ENCODE results near the gene EHBP1L1. TPM values are rescaled to one million over a fixed set of nuclear protein-coding genes. Genes with fewer than 3 reads are reported as not detected.
A peak's percentile ranks its signal among the peaks of the same experiment; 100 is the strongest.

Gene EHBP1L1
- total RNA-seq, 1 experiment from 2014 or later, result 4.7 TPM

GRCh38 chr11:65586676-65587075 is 10.8 kb downstream of the EHBP1L1 start:
- Histone ChIP-seq H3K4me3 (ENCODE audit: insufficient read depth, low read depth, low read length) (no peak overlapping the region), H3K36me3 (replicated peaks; ENCODE audit: control insufficient read depth, insufficient read depth, low read length) (no peaks in the 10 kb centered on the region), H3K27me3 (ENCODE audit: control insufficient read depth, insufficient read depth, low read length) (peaks cover 48% of the 10 kb centered on the region)
- DNase-seq, result peak; percentile 91

DNA sequence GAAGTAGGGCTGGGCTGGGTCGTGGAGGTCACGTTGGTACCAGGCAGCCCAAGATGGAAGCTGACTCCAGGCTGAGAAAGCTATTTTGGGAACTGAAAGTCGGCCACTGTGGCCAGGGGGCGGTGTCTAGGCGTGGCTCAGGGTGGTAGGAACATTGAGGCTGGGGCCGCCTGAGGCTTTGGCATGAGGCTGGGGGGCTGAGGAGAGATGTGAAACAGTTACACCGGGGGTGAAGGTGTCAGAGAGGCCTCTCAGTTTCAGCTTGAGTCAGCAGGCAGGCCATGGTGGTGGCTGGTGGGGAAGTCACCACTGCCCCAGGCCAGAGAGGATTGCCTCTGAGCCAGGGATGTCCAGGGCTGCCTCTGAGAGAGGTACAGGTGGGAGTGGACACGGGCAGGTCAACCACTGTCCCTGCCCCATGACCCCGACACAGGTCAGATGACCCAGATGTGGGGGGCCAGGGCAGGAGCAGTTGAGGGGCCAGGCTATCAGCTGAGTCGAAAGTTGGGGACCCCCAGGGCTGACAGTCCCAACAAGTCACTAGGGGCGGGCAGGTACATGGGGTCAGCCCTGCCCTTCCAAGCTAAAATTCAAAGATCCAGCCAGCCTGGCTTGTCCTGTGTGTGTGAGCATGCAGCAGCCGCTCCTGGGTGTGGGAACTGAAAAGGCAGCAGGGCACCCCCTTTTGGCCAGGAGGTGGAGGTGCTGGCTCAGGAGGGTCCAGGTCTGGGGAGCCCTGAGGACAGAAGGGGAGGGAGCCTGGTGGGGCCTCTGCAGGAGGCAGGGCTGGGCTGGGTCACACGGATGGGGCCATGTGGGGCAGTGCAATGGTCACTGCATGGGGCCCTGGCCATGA is 12.6 kb downstream of the EHBP1L1 start:
- H3K27me3 ChIP-seq (ENCODE audit: control insufficient read depth, insufficient read depth, low read length), result peaks cover 58% of the 10 kb centered on the region

GRCh38 chr11:65589444-65590239 is 13.8 kb downstream of the EHBP1L1 start:
- DNase-seq, result no peak
- Histone ChIP-seq H3K27me3 (ENCODE audit: control insufficient read depth, insufficient read depth, low read length) (peaks cover 51% of the 10 kb centered on the region), H3K4me3 (ENCODE audit: insufficient read depth, low read depth, low read length) (no peak overlapping the region), H3K36me3 (replicated peaks; ENCODE audit: control insufficient read depth, insufficient read depth, low read length) (no peaks in the 10 kb centered on the region)

More for the DNA sequence above, 12.6 kb downstream of the EHBP1L1 start:
- DNase-seq, result peak; percentile 96
- Histone ChIP-seq H3K4me3 (ENCODE audit: insufficient read depth, low read depth, low read length) (no peak overlapping the region), H3K36me3 (replicated peaks; ENCODE audit: control insufficient read depth, insufficient read depth, low read length) (no peaks in the 10 kb centered on the region)

DNA sequence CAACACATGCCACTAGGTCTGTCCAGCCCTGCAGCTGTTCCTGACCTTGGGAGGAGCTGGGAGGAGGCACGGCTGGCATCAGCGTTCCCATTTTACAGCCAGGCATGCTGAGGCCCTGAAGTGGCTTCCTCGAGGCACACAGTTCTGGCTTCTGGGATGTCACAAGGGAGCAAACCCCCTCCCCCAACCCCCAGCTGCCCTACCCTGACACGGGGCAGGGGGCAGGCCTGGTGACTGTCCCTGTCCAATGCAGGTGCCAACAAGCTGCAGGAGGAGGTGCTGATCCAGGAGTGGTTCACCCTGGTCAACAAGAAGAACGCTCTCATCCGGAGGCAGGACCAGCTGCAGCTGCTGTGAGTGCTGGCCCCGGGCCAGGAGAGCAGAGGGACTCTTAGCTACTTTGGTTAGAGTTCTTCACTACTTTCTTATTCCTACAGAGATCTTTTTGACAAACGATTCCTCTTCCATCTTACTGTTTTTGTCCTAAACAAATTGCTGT is 14.4 kb downstream of the EHBP1L1 start:
- no peaks in the 10 kb centered on the region for H3K36me3 ChIP-seq (replicated peaks; ENCODE audit: control insufficient read depth, insufficient read depth, low read length)
- peaks cover 46% of the 10 kb centered on the region for H3K27me3 ChIP-seq (ENCODE audit: control insufficient read depth, insufficient read depth, low read length)
- DNase-seq, result no peak
- H3K4me3 ChIP-seq (ENCODE audit: insufficient read depth, low read depth, low read length), result no peak overlapping the region

DNA sequence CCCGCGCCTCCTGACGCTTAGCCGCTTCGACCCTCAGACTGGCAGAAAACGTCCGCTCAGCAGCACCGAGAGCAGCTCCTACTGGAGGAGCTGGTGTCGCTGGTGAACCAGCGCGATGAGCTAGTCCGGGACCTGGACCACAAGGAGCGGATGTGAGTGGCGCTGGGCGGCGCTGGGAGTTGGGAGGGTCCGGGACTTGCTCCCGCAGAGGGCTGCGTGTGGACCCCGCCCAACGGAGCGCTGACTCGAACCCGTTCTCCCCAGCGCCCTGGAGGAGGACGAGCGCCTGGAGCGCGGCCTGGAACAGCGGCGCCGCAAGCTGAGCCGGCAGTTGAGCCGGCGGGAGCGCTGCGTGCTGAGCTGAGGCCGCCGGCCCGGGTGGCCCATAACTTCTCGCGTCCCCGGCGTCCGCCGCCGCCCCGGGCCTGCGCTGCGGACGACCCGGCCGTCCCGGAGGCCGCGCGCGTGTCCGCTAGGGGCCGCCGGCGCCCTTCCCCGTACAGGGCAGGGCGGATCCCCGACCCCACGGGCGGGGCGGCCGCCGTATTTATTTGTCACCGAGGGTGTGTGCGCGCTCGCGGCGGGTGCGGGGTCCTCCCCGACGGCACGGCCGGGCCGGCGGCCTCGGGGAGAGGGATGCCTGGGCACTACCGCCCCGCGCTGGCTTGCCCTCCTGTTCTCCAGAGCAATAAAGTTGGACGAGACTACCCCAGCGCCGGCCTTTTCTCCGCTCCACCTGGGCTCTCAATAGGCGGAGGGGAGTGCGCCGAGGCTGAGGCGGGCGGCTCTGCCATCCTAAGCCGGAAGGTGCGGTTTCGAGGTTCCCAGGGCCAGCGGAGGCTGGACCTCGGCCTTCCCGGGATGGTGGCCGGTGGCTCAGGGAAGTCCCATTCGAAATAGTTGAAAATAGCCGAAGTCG is 16.3 kb downstream of the EHBP1L1 start:
- no peaks in the 10 kb centered on the region for H3K36me3 ChIP-seq (replicated peaks; ENCODE audit: control insufficient read depth, insufficient read depth, low read length)
- peak overlapping the region; percentile 53 for H3K4me3 ChIP-seq (ENCODE audit: insufficient read depth, low read depth, low read length)
- peaks cover 31% of the 10 kb centered on the region for H3K27me3 ChIP-seq (ENCODE audit: control insufficient read depth, insufficient read depth, low read length)
- peak; percentile 95 for DNase-seq

DNA sequence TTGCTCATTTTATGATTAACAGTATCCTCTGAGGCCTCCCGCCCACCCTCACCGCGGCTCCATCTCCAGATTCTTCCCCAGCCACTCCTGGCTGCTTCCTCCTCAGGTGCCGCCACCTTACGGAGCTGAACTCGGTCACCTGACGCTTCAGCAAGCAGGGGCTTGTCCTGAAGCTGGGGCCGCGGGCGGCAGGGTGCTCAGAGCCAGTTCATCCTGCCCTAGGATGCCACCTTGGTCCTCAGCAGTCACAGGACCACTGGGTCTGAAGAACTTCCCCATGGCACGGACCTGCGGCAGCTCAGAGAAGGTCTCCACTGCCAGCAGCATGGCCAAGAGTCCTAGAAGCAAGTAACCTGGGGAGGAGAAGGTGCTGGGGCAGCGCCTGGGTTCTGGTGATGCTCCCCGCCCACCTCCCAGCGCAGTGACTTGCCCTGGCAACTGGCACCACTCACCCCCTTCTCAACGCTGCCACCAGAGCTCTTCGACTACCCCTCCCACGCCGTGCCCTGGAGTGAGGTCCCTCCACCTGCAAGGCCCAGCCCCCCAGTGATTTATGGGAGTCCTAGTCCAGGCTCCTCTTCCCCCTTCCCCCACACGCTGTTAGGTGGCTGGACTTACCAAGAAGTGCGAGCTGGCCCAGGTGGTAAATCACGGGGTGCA is 17.1 kb downstream of the EHBP1L1 start:
- Histone ChIP-seq H3K4me3 (ENCODE audit: insufficient read depth, low read depth, low read length) (peak overlapping the region; percentile 53; the same call in 1 of the 2 replicates), H3K36me3 (replicated peaks; ENCODE audit: control insufficient read depth, insufficient read depth, low read length) (no peaks in the 10 kb centered on the region), H3K27me3 (ENCODE audit: control insufficient read depth, insufficient read depth, low read length) (peaks cover 31% of the 10 kb centered on the region)
- DNase-seq, result peak; percentile 79

DNA sequence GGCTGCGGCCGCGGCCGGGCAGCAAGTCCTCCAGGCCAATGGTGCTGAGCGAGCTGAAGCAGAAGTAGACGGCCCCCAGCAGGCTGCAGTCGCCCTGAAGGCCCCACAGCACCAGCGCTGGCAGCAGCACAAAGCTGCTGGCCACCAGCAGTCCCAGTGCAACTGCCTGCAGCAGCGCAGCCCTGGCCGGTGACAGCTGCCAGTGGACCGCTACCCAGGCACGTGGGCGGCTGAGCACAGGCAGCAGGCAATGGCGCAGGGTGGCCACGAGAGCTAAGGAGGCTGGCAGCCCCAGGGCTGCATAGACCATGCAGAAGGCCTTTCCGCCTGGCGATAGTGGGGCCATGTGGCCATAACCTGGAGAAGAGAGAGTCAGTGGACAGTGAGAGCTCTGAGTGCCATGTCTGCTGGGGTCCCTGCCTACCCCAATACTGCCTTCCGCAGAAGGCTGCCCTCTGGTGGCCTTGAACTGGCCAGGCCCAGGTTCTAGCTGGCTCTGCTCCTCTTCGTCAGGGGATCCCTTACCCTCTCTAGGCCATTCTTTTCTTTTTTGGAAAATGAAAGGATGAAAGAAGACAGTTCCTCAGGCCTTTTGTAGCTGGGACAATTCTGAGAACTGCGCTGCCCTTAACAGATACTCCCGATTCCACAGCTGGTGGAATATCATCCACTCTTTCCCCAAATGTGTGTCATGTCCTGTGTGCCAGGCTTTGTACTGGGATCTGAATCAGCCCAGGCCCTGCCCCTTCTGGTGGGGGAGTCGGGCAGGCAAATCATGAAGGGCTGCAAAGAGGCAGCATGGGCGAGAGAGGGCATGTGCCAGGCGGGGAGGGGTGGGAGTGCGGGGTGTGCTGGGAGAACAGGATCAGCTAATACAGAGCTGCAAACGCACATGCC is 17.9 kb downstream of the EHBP1L1 start:
- Histone ChIP-seq H3K36me3 (replicated peaks; ENCODE audit: control insufficient read depth, insufficient read depth, low read length) (peaks cover 3% of the 10 kb centered on the region), H3K27me3 (ENCODE audit: control insufficient read depth, insufficient read depth, low read length) (peaks cover 31% of the 10 kb centered on the region), H3K4me3 (ENCODE audit: insufficient read depth, low read depth, low read length) (no peak overlapping the region)
- DNase-seq, result peak; percentile 96

DNA sequence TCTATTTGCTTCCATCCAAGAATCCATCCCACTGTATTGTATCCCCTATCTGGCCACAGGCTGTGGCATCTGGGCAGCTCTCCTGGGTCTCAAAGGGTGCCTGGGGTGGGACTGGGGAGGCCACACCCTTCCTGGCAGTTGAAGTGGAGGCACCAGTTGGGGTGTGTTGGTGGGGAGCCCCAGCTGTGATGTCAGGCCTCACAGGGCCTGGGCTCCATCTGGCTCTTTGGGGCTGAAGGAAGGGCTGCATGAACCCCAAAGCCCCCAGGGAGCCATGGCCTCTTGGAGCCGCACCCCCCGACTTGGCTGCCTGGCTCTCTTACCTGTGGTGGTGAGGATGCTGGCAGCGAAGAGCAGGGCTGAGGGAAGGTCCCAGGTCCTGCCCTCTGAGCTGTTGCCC is 19.3 kb downstream of the EHBP1L1 start:
- Histone ChIP-seq H3K4me3 (ENCODE audit: insufficient read depth, low read depth, low read length) (no peak overlapping the region), H3K36me3 (replicated peaks; ENCODE audit: control insufficient read depth, insufficient read depth, low read length) (peaks cover 3% of the 10 kb centered on the region), H3K27me3 (ENCODE audit: control insufficient read depth, insufficient read depth, low read length) (peaks cover 30% of the 10 kb centered on the region)
- no peak for DNase-seq

- Histone ChIP-seq H3K36me3 (replicated peaks; ENCODE audit: control insufficient read depth, insufficient read depth, low read length) (peaks cover 3% of the 10 kb centered on the region), H3K27me3 (ENCODE audit: control insufficient read depth, insufficient read depth, low read length) (peaks cover 27% of the 10 kb centered on the region), H3K4me3 (ENCODE audit: insufficient read depth, low read depth, low read length) (no peak within 1 kb of the TSS)
- peak; percentile 73 for DNase-seq
Measured at GRCh38 chr11:65595543-65596281, 19.9 kb downstream of the EHBP1L1 start, which contains the start of gene KCNK7. KCNK7 (minus strand) TSS chr11:65595800; CDS start chr11:65595772, 28 bp downstream.

DNA sequence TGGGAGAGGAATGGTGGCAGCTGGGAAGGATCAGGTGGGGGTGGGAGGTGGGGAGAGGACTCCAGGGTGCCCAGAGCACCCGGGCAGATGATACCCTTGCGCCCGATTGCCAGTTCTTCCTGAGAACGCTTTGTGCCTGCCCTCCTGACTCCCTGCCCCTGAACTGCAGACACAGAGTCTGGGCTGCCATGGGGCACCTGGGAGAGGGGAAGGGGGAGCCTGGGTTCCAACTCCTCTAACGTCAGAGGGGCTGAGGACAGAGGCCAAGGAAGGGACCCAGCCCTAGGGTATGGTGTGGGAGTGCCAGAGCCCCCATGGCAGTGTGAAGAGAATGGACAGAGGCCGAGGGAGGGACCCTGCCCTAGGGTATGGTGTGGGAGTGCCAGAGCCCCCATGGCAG is 20.7 kb downstream of the EHBP1L1 start:
- Histone ChIP-seq H3K4me3 (ENCODE audit: insufficient read depth, low read depth, low read length) (no peak overlapping the region), H3K36me3 (replicated peaks; ENCODE audit: control insufficient read depth, insufficient read depth, low read length) (peaks cover 3% of the 10 kb centered on the region), H3K27me3 (ENCODE audit: control insufficient read depth, insufficient read depth, low read length) (peaks cover 23% of the 10 kb centered on the region)
- DNase-seq, result no peak

GRCh38 chr11:65598258-65598699 is 22.4 kb downstream of the EHBP1L1 start:
- Histone ChIP-seq H3K36me3 (replicated peaks; ENCODE audit: control insufficient read depth, insufficient read depth, low read length) (peaks cover 3% of the 10 kb centered on the region), H3K27me3 (ENCODE audit: control insufficient read depth, insufficient read depth, low read length) (peaks cover 7% of the 10 kb centered on the region), H3K4me3 (ENCODE audit: insufficient read depth, low read depth, low read length) (no peak overlapping the region)
- no peak for DNase-seq

DNA sequence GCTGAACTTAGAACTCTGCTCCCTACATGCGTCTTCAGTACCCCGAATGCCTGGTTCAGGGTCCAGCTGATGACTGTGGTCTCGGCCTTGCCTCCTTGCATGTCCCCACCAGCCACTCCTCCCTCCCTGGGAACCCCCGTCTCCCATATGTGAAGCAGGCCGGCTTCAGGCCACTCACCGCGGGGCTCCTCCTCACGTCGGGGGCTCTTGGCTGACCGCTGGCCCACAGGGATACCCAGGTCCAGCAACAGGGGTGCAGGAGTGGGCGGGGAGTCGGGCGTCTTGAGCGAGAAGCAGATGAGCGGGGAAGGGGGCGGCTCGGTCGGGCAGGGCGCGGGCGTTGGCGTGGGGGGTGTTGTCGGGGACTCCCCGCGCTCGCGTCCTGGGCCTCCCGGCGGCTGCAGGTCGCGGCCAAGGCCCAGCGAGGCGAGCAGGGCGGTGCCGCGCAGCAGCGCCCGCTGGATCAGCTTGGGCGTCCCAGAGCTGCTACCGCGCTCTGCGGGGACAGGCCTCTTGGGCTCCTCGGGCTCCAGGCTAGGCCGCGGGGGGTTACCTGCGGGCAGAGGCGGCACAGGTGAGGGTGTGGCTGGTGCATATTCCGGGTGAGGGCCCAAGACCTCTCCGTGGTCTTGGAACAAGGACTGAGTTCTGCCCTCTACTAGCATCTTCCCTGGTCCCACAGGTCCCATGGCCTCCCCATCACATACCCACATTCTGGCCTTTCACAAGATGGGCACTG is 23.5 kb downstream of the EHBP1L1 start:
- no peak for DNase-seq
- H3K27me3 ChIP-seq (ENCODE audit: control insufficient read depth, insufficient read depth, low read length), result no peaks in the 10 kb centered on the region
- H3K36me3 ChIP-seq (replicated peaks; ENCODE audit: control insufficient read depth, insufficient read depth, low read length), result peaks cover 4% of the 10 kb centered on the region
- H3K4me3 ChIP-seq (ENCODE audit: insufficient read depth, low read depth, low read length), result no peak overlapping the region

All from H7 (cell line).